GM12872 (cell line): ENCODE data around the gene HINT2.

ENCODE experiments used
- TF ChIP-seq, protein P1 (sequence below): IDR thresholded peaks from 3 replicates; pipeline ENCODE4 v1.5.1; 2011; ENCODE audit warnings: low read depth, mild to moderate bottlenecking, low read length, moderate library complexity; ENCODE audit not compliant: insufficient read depth

The HINT2 gene

DNA sequence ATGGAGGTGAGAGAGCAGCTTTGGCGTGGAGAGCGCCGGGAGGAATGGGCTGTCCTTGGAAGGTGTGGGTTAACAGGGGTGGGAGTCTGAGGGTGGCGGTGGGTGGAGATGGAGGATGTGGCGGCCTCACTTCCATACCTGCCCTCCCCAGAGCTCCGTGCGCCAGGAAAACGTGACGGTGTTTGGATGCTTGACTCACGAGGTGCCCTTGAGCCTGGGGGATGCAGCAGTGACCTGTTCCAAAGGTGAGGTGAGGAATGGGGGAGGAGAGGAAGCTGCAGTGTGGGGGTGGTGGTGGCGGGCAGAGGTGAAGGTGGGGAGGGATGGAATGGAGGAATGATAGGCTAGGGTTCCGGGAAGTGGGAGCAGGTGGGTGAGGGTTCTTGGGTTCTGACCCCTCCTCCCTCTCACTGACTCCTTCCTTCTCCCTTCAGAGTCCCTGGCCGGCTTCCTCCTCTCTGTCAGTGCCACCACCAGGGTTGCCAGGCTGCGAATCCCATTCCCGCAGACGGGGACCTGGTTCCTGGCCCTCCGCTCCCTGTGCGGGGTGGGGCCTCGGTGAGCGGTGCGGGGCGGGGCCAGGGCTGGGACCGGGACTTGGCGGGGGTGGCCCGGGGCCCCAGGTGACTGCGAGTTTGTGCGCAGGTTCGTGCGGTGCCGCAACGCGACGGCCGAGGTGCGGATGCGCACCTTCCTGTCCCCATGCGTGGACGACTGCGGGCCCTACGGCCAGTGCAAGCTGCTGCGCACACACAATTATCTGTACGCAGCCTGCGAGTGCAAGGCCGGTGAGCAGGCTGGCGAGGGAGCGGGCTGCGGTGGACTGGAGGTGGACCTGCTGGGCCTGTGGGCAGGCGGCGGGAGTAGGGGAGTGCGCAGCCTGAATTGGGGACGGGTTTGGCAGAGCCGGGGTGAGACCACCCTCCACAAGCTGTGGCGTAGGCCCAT is 31.3 kb upstream of the HINT2 start:
- TF ChIP-seq, protein P1, sequence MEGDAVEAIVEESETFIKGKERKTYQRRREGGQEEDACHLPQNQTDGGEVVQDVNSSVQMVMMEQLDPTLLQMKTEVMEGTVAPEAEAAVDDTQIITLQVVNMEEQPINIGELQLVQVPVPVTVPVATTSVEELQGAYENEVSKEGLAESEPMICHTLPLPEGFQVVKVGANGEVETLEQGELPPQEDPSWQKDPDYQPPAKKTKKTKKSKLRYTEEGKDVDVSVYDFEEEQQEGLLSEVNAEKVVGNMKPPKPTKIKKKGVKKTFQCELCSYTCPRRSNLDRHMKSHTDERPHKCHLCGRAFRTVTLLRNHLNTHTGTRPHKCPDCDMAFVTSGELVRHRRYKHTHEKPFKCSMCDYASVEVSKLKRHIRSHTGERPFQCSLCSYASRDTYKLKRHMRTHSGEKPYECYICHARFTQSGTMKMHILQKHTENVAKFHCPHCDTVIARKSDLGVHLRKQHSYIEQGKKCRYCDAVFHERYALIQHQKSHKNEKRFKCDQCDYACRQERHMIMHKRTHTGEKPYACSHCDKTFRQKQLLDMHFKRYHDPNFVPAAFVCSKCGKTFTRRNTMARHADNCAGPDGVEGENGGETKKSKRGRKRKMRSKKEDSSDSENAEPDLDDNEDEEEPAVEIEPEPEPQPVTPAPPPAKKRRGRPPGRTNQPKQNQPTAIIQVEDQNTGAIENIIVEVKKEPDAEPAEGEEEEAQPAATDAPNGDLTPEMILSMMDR = no peak

DNA sequence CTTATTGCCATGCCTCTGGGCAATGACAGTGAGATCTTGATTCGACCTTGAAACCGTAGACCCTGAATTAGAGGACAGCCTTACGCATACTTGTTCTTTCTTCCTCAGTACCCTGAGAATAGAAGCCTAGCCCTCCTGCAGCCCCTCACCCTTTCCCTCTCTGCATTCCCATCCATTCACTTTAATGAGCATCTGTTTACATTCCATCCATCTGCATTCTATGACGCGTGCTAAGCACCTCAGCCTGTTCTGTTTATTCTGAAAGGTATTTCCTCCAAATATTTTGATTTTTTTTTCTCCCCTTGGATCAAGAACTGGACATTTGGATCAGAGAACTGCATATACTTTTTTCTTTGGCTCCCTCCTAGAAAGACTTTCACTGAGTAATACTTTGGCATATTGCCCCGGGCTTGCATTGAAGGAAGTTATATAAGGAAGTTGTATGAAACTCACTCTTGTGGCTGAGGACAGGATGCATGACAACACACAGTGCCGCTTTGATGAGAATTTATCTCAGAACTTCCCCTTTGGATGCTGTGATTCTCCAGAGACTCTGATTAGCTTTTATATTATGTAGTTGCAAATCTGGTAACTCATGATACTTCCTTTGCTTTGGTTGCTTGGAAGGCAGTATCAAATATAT is 29.9 kb upstream of the HINT2 start:
- TF ChIP-seq, protein P1 = no peak

DNA sequence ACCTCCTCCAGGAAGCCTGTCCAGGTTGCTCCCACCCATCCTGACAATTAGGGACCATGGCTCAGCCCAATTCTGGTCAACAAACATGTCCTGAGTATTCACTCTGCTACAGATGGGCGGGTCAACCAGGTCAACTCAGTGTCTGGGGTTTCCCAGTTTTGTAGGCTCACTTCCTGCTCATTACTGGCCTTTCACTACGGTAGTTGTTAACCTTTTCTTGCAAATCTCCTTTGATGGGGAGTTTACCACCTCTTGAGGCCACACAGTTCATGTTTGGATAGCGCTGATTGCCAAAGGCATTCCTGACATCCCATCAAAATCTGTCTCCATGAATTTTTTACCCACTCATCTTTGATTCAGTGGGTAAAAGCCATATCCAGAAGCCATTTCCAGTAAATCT is 28.0 kb upstream of the HINT2 start:
- TF ChIP-seq, protein P1 = no peak

DNA sequence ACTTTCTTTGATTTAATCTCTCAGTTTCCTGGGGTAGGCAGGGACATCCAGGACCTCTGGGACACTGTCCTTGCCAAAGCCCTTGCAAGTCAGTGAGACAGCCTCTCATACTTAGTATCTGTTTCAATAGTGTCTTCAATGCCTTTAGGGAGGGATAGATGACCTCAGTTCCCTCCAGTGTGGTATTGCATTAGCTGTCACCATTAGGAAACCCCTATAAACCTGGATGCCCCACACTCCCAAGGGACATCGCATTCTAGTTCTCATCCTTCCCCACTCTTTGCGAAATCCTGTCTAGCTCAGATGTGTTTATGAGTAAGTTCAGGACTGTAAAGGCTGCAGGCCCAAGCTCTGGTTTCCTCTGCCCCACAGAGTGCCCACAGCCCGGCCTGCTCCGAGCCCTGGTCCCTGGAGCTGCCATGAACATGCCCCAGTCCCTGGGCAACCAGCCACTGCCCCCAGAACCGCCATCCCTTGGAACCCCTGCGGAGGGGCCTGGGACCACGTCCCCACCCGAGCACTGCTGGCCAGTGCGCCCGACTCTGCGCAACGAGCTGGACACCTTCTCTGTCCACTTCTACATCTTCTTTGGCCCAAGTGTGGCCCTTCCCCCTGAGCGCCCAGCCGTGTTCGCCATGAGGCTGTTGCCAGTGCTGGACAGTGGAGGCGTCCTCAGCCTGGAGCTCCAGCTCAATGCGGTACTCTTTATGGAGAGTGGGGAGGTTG is 27.3 kb upstream of the HINT2 start:
- TF ChIP-seq, protein P1 = no peak

DNA sequence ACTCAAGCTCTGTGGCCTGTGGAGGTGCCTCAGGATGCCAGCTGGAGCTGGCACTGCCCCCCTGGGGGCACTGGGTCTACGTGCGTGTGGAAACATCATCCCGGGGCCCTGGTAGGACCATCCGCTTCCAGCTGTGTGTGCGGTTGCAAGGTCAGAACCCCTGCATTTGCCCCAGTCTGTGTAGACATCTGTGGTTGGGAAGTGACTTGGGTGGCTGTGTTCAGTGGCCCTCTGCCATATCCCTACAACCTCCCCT is 26.7 kb upstream of the HINT2 start:
- TF ChIP-seq, protein P1 = no peak

DNA sequence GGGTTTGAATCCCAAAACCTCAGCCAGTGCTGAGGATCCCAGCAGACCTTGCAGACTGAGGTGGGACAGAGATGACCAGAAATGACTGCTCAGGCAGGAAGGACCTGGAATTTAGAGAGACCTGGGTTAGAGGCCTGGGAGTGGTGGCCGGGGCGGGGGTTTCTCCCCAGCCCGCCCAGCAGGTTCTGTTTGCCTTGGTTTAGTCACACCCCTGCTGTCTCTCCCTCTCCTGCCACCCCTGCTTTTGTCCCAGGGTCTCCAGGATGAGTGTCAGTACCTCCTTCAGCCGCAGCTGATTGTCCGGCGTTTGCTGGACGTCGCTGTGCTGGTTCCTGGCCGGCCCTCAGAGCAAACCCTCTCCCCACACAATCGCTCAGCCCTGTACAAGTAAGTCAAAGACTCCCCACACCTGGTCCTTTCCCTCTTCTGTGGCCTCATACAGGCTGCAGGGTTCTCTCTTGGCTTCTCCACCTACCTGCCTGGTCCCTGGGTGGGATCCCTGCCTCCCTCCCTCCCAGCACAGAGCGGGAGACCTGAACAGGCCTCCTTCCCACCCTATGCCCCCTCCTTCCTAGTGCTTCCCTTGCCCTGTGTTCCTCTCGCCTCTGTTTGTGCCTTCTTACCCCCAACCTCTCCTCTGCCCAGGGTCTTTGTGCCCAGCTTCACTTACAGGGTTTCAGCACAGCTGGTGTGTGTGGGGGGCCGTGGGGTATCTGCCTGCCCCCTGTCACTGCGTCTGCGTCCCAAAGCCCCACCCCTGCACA is 26.2 kb upstream of the HINT2 start:
- TF ChIP-seq, protein P1 = no peak

DNA sequence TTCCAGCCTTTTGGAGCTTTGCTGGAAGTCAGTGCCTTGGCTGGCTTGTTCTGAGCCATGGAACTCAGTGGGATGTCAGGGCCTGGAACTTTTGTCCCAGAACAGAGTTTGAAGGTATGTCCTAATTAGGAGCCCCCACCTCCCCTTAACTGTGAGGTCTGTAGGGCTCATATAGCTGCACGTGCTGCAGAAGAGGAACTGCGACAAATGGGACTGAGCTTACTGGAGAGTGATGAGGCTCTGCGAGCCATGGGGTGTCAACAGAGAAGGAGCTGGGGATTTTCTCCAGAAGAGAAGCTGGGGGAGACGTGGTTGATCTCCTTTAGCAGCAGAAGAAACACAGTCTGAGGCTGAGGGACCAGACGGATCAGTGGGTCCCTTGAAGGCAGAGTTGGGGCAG is 25.1 kb upstream of the HINT2 start:
- TF ChIP-seq, protein P1 = no peak
